Caco-2 (cell line): ENCODE results near the gene MYRF. TPM values are rescaled to one million over a fixed set of nuclear protein-coding genes. Genes with fewer than 3 reads are reported as not detected.

Experiments
- BruUV-seq: library from RNA; stranded (reverse); fragments of 400-500 nt; replicated peaks from 2 replicates; lab custom pipeline; 2021; lab: Mats Ljungman, UMichigan
- CTCF ChIA-PET: fragments of 300-600 bp; sonication (Branson Sonifier 250); formaldehyde crosslinking; loops from one replicate; lab custom pipeline; 2022; ENCODE audit warnings: antibody characterized with exemption; lab: Charles Lee
- POLR2A ChIA-PET: fragments of 300-600 bp; sonication (Branson Sonifier 250); formaldehyde crosslinking; loops from one replicate; lab custom pipeline; 2022; ENCODE audit warnings: antibody characterized with exemption; lab: Charles Lee
- DNase-seq, 2 experiments: peaks; one replicate each; pipeline versions ENCODE4 v3.0.0 to v3.0.0-alpha.2; 2020 to 2022
- H3K27me3 ChIP-seq: replicated peaks from 2 replicates; pipeline ENCODE4 v1.6.0; 2011; ENCODE audit warnings: low read length; ENCODE audit not compliant: control insufficient read depth, insufficient read depth
- H3K36me3 ChIP-seq: 2 replicates; pipeline ENCODE4 v1.5.1; 2011; ENCODE audit warnings: low read length; ENCODE audit not compliant: control insufficient read depth, insufficient read depth
- H3K4me1 ChIP-seq: fragments of 250-450 bp; sonication (Bioruptor Pico); 2 replicates; pipeline ENCODE4 v1.5.1; 2020; ENCODE audit warnings: mild to moderate bottlenecking
- H3K4me3 ChIP-seq: 2 replicates; pipeline ENCODE4 v1.5.1; 2011; ENCODE audit warnings: low read depth, mild to moderate bottlenecking, control low read depth, low read length
- H3K9me3 ChIP-seq: fragments of 250-450 bp; sonication (Bioruptor Pico); 2 replicates; pipeline ENCODE4 v1.5.1; 2020; ENCODE audit warnings: mild to moderate bottlenecking, moderate library complexity
- H3K27ac Mint-ChIP-seq: one replicate; pipeline ENCODE4 v1.8.0; 2022; ENCODE audit warnings: mixed read lengths; ENCODE audit not compliant: unreplicated experiment
- H3K27me3 Mint-ChIP-seq: one replicate; pipeline ENCODE4 v1.8.0; 2022; ENCODE audit warnings: mixed read lengths; ENCODE audit not compliant: insufficient read depth, unreplicated experiment
- H3K36me3 Mint-ChIP-seq: one replicate; pipeline ENCODE4 v1.8.0; 2022; ENCODE audit warnings: mild to moderate bottlenecking, mixed read lengths; ENCODE audit not compliant: insufficient read depth, unreplicated experiment
- H3K4me1 Mint-ChIP-seq: one replicate; pipeline ENCODE4 v1.8.0; 2022; ENCODE audit warnings: low read depth, mixed read lengths; ENCODE audit not compliant: unreplicated experiment
- H3K4me3 Mint-ChIP-seq: one replicate; pipeline ENCODE4 v1.8.0; 2022; ENCODE audit warnings: mild to moderate bottlenecking, moderate library complexity, mixed read lengths; ENCODE audit not compliant: unreplicated experiment
- H3K9me3 Mint-ChIP-seq: one replicate; pipeline ENCODE4 v1.8.0; 2022; ENCODE audit warnings: mixed read lengths; ENCODE audit not compliant: unreplicated experiment
- CTCF ChIP-seq, 2 experiments: fragments of 200-600 bp in 1 of 2; IDR thresholded peaks; 1 replicate in 1 of 2; 2 replicates in 1 of 2; pipeline versions ENCODE4 v1.5.1 to v1.8.0; 2011 to 2022; ENCODE audit warnings: antibody characterized with exemption in 1 of 2, control low read depth in 1 of 2, inconsistent platforms in 1 of 2, low read depth in 1 of 2, low read length in 1 of 2, mild to moderate bottlenecking in 1 of 2, moderate library complexity in 1 of 2; ENCODE audit not compliant: insufficient read depth in 1 of 2, severe bottlenecking in 1 of 2, unreplicated experiment in 1 of 2
- intact Hi-C: fragments of 100-400 bp; cut with micrococcal nuclease; formaldehyde crosslinking; loops from one replicate; pipeline ENCODE4 v1.10.0; 2022; ENCODE audit not compliant: unreplicated experiment
- total RNA-seq: library from RNA; stranded (reverse); gene quantifications from 2 replicates; pipeline ENCODE4 v1.2.3, GENCODE V29; 2022

The MYRF gene
- total RNA-seq, 1 experiment from 2014 or later: 169 TPM

- no peak overlapping the region for H3K27ac Mint-ChIP-seq
- intact Hi-C loops: no loop called here
- peaks cover 71% of the 10 kb centered on the region for H3K36me3 Mint-ChIP-seq
- DNase-seq: no peak
- Histone ChIP-seq H3K4me1 (peaks cover 6% of the 10 kb centered on the region; the same call in 1 of the 2 replicates), H3K36me3 (peaks cover 7% of the 10 kb centered on the region), H3K4me3 (no peak overlapping the region), H3K9me3 (no peaks in the 10 kb centered on the region), H3K27me3 (no peaks in the 10 kb centered on the region)
- H3K27me3 Mint-ChIP-seq: no peaks in the 10 kb centered on the region
- no peak for TF ChIP-seq CTCF (IDR thresholded peaks at IDR 0.05; ENCODE audit: insufficient read depth in 1 of 2, low read depth in 1 of 2, low read length in 1 of 2, severe bottlenecking in 1 of 2, unreplicated experiment in 1 of 2)
- ChIA-PET POLR2A (no interaction called here), CTCF (no interaction called here)
- no peak overlapping the region for H3K4me3 Mint-ChIP-seq
- no peaks in the 10 kb centered on the region for H3K9me3 Mint-ChIP-seq
- no TSS peak for BruUV-seq
- H3K4me1 Mint-ChIP-seq: peaks cover 7% of the 10 kb centered on the region
Measured at GRCh38 chr11:61803889-61804647, 51.6 kb downstream of the MYRF start.

DNA sequence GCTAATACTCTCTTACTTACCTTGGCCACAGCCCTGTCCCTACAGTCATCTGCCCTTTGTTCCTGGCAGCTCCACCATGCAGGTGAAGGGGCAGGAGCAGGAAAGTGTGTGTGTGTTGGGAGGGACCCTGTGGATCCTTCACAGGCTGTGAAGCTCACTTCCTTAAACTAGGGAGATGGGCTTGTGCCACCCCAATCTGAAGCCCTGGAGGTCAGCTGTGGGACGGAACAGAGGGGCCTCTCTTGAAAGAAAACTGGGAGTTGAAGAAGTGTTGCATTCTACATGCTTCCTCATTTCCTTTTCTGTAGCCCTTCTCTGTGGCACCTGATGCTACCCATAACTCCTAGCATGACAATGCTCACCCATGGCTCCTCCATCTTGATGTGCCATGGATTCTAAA, 52.7 kb downstream of the MYRF start:
- BruUV-seq: no TSS peak
- peaks cover 7% of the 10 kb centered on the region for H3K36me3 ChIP-seq
- no peak for TF ChIP-seq CTCF (IDR thresholded peaks at IDR 0.05; ENCODE audit: insufficient read depth in 1 of 2, low read depth in 1 of 2, low read length in 1 of 2, severe bottlenecking in 1 of 2, unreplicated experiment in 1 of 2)
- no peaks in the 10 kb centered on the region for H3K9me3 Mint-ChIP-seq
- H3K27me3 ChIP-seq: no peaks in the 10 kb centered on the region
- DNase-seq: no peak
- ChIA-PET POLR2A (no interaction called here), CTCF (interaction anchor here (0.8 kb wide), 1 partner anchor 11 kb away, joined by 3 read pairs; the partner anchor contains the start of gene FADS1)
- no peaks in the 10 kb centered on the region for H3K9me3 ChIP-seq
- H3K36me3 Mint-ChIP-seq: peaks cover 71% of the 10 kb centered on the region
- no peak overlapping the region for H3K27ac Mint-ChIP-seq
- peaks cover 7% of the 10 kb centered on the region for H3K4me1 Mint-ChIP-seq
- no peak overlapping the region for H3K4me3 ChIP-seq
- intact Hi-C loops: no loop called here
- no peaks in the 10 kb centered on the region for H3K27me3 Mint-ChIP-seq
- H3K4me1 ChIP-seq: peaks cover 6% of the 10 kb centered on the region; the same call in 1 of the 2 replicates
- H3K4me3 Mint-ChIP-seq: no peak overlapping the region

GRCh38 chr11:61806785-61807184, 54.3 kb downstream of the MYRF start:
- Mint-ChIP-seq H3K27me3 (no peaks in the 10 kb centered on the region), H3K4me3 (no peak overlapping the region), H3K27ac (no peak overlapping the region), H3K9me3 (no peaks in the 10 kb centered on the region), H3K4me1 (no peaks in the 10 kb centered on the region), H3K36me3 (peaks cover 76% of the 10 kb centered on the region)
- ChIA-PET CTCF (interaction anchor here (1.3 kb wide), 1 partner anchor 10 kb away, joined by 6 read pairs; no protein-coding TSS in a partner anchor), POLR2A (interaction anchor here (0.6 to 1.5 kb wide), 2 partner anchors 8 to 60 kb away, joined by 3 to 4 read pairs; no protein-coding TSS in a partner anchor)
- no peak for DNase-seq
- no peaks in the 10 kb centered on the region for H3K9me3 ChIP-seq
- no peaks in the 10 kb centered on the region for H3K27me3 ChIP-seq
- H3K4me3 ChIP-seq: no peak overlapping the region
- no TSS peak for BruUV-seq
- no peak for TF ChIP-seq CTCF (IDR thresholded peaks at IDR 0.05; ENCODE audit: insufficient read depth in 1 of 2, low read depth in 1 of 2, low read length in 1 of 2, severe bottlenecking in 1 of 2, unreplicated experiment in 1 of 2)
- peaks cover 8% of the 10 kb centered on the region for H3K36me3 ChIP-seq
- intact Hi-C loops: no loop called here
- H3K4me1 ChIP-seq: no peaks in the 10 kb centered on the region
